Measurements from ENCODE around the gene EXTL1.
A peak's percentile ranks its signal among the peaks of the same experiment; 100 is the strongest.

The EXTL1 gene

DNA sequence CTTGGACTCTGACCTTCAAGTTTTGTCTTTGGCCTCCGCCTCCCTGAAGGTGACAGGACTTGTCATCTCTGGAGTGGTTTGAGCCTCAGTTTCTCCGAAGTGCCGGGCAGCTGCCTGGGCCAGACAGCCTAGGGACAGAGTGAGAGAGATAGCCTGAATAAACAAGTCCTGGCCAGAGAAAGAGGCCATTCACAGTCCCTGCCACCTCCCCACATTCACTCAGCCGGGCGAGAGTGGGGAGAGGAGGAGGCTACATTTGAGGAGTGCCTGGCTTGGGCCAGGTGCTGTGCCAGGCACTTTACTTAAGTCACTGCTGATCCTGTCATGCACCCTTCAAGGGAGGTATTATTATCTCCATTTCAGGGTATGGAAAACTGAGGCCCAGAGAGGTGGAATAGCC, 3.5 kb downstream of the EXTL1 start:
- no peak for DNase-seq (ENCODE audit: low read depth)

DNA sequence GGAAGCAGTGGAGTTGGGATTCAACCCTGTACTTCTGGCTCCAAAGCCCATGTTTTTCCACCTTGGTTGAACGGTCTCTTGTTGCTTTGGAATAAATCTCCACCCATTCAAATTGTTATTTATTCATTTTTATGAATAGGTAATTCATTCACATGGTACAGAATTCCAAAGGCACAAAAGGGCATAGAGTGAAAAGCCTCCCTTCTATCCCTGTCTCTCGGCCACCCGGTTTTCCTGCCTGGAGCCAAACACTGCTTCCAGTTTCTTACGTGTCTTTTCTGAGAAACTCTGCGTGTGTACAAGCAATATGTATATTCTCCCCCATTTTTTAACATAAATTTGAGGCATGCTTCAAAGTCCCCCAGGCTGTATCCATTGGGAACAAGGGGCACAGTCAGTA, 3.9 kb downstream of the EXTL1 start:
- DNase-seq (ENCODE audit: low read depth) = no peak

GRCh38 chr1:26027716-26028489, 6.3 kb downstream of the EXTL1 start:
- no peak for DNase-seq (ENCODE audit: low read depth)

DNA sequence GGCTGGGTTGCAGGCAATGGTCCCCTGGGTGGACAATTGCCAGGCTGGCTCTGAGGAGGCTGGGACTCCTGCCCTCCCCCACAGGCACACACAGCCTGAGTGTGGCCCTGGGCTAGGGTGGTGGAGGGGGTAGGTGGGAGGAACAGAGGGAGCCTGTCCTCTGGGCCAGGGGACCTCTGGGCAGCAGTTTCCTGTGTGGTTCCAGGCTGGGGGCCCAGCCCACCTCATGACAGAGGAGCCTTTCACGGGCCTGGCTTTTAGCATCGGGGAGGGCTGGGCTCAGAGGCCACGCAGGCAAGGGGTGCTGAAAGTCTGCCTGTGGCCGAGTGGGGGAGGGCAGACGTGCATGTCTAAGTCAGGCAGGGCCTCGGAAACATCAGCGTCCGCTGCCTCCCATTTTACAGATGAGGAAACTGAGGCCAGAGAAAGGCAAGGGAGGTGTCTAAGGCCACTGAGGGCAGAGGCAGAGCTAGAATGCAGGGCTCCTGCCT, 7.0 kb downstream of the EXTL1 start:
- DNase-seq (ENCODE audit: low read depth) = no peak

DNA sequence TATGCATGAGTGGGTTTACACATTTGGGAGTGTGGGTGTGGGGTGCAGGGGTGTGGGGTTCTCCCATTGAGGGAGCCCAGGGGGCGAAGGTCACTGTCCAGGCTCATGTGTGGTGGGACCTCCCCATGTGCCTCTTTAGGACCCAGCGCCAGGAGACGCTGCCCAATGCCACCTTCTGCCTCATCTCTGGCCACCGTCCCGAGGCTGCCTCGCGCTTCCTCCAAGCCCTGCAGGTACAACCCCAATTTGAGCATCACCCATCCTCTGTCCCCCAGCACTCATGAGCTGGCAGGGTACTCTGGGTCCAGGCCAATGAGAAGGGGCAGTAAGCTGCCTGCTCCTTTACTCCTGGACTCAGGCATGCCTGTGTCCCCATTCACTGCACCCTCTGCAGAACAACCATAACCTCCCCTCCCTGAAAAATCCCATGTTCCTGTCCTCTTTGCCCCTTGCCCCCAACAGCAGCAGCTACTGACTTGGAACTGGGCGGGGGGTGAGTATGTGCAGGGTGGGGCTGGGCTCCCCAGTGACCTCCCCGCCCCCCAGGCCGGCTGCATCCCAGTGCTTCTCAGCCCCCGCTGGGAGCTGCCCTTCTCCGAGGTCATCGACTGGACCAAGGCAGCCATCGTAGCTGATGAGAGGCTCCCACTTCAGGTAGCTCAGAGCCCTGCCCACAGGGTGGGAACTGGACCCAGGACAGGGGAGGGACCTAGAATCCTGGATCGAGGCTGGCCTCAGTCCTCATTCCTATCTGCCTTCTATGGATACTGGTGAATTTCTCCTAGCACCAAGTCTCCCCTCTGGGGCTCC, 7.7 kb downstream of the EXTL1 start:
- DNase-seq (ENCODE audit: low read depth) = no peak

- DNase-seq (ENCODE audit: low read depth) = no peak
These were observed 8.4 kb downstream of the EXTL1 start for GRCh38 chr1:26029864-26030481.

DNA sequence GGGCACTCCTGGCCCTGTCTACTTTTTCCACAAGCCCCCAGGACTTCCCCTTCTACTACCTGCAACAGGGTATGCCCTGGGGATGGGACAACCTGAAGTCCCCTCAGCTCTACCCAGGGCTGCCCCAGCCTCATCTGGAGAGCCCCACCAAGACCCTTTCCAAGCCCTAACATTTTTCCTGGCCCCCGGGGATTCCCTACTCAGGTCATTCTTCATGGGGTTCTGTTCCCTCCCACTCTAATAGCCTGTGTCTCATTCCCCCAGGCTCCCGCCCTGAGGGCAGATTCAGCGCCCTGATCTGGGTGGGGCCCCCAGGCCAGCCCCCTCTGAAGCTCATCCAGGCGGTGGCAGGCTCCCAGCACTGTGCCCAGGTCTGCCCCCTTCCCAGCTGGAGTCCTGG, 9.6 kb downstream of the EXTL1 start:
- DNase-seq (ENCODE audit: low read depth) = no peak

DNA sequence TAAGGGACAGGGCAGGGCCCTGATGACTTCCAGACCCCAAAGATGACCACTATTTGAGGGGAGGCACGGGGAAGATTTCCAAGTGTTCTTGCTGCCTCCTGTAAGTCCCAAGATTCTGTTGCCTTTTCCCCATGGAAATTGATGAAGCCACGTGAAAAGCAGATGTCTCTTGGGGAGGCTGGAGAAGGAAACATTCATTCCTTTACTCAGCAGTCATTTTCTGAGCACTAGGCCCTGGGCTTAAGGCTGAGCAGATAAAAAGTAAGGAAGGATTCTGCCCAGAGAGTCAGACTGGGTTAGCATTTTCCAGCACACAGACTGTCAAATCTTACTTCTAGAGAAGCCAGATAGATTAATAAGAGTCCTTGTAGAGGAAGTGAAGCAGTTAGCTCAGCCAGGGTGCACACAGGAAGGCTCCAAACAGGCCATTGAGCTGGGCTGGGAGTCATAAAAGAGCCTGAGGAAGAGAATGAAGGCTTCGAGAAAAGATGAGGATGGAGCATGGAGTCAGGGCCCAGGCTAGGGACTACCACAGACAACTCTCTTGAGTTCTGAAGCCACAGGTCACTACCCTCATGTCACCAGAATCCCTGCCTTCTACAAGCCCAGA, 10.1 kb downstream of the EXTL1 start:
- DNase-seq (ENCODE audit: low read depth) = no peak

- no peak for DNase-seq (ENCODE audit: low read depth)
These were observed 11.2 kb downstream of the EXTL1 start for GRCh38 chr1:26032656-26033357.

DNA sequence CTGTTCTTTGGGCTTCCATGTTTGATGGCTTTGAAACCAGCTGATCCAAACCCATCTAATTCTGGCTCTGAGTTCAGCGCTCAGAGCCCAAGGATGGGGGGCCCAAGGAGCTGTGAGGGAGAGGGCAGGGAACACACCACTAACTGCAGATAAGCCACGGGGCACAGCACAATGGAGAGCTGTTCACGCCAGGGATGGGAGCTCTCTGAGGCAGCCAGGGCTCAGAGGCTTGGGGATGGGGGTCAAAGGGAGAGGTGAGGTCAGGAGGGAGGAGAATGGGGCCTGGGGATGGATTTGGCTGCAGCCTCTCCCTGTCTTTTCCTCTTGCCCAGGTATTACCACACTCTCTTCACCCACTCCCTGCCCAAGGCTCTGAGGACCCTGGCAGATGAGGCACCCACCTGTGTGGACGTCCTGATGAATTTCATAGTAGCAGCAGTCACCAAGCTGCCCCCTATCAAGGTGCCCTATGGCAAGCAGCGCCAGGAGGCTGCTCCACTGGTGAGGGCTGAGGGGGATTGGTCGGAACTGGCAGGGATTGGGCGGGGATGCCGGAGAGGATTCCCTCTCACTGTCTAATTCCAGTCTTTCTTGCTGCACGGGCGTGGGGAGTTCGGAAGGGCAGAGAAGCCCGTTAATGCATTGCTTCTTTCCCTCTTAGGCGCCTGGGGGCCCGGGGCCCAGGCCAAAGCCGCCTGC, 13.1 kb downstream of the EXTL1 start:
- no peak for DNase-seq (ENCODE audit: low read depth)

GRCh38 chr1:26035203-26035958, 13.8 kb downstream of the EXTL1 start:
- peak; percentile 87 for DNase-seq (ENCODE audit: low read depth)

GRCh38 chr1:26035959-26036755, 14.6 kb downstream of the EXTL1 start:
- DNase-seq (ENCODE audit: low read depth) = peak; percentile 66

DNA sequence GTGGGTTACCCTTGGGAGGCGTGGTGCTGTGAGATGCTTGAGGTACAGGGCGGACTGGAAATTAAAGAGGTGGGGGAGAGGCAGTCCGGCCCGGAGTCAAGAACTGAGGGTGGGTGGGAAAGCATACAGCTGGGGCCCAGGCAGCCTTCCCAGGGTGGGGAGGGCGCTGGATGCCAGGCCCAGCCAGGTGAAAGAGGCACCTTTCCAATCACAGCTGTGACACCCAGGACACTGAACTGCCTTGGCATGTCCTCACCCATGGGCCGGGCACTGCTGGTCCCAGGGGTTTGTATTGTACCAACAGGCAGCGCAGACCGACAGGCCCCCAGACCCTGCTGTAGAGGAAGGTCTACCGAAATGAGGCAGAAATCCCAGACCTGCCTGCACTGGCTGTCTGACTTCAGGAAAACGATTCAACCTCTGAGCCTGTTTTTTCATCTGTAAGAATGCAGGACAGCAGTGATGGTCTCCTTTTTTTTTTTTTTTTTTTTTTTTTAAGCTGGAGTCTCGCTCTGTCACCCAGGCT, 15.2 kb downstream of the EXTL1 start:
- no peak for DNase-seq (ENCODE audit: low read depth)

GRCh38 chr1:26037904-26038303, 16.3 kb downstream of the EXTL1 start:
- DNase-seq (ENCODE audit: low read depth) = no peak

DNA sequence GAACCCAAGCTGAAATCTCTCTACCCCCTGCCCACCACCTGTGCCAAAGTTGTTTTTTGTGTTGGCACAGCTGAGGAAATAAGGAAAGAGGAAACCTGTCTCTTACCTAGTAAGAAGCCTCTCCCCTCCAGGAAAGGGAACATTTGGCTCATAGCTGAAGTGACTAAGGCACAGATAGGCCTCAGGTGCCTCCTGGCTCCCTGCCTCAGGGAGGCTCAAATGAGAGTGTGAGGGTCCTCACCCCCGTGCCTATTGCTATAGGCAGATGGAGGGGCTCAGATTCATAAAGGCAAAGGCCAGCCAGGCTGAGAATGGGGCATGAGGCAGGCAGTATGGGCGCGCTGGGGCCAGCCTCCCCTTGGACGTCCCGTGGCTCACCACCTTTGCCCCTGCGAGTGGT, 16.9 kb downstream of the EXTL1 start:
- DNase-seq (ENCODE audit: low read depth) = no peak

- DNase-seq (ENCODE audit: low read depth) = no peak
These were observed 17.3 kb downstream of the EXTL1 start for GRCh38 chr1:26038904-26039303.

- no peak for DNase-seq (ENCODE audit: low read depth)
These were observed 19.8 kb downstream of the EXTL1 start for GRCh38 chr1:26041401-26041800.

- no peak for DNase-seq (ENCODE audit: low read depth)
These were observed 20.4 kb downstream of the EXTL1 start for GRCh38 chr1:26041978-26042377.

DNA sequence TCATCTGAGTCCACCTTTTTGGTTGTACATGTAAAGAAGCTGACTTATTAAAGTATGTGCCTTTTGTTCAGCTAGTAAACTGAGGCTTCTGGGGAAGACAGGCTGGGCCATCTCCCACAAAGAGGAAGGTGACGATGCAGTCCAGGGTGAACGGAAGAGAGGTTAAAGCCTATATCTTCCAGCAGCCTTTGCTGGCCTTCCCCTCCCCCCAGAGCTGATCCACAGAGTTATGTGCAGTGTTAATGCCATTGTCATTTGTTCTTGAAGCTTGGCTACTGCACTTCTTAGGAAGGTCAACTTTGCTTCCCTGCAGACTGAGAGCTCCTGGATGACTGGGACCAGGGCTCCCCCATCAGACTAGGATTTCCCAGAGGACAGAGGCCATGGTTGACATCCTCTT, 22.2 kb downstream of the EXTL1 start:
- no peak for DNase-seq (ENCODE audit: low read depth)

All from stimulated activated CD8-positive, alpha-beta memory T cell treated with anti-CD3 and anti-CD28 coated beads, Interleukin-12 subunit alpha, Interleukin-12 subunit beta, amount 100 ng/mL, for 1 hour (primary cell).